ENCODE data around the gene PTPRG.
A peak's percentile ranks its signal among the peaks of the same experiment; 100 is the strongest.
"Not testable (repeated sequence)": the region's sequence is repeated elsewhere in the genome, so short reads cannot be mapped to it uniquely, and the experiment has no call there.

The PTPRG gene

GRCh38 chr3:61758839-61759238 lies 197.5 kb downstream of the PTPRG start:
- Histone ChIP-seq H3K27ac (ENCODE audit: poor library complexity, severe bottlenecking) (no peak overlapping the region), H3K36me3 (ENCODE audit: low read depth) (no peaks in the 10 kb centered on the region), H3K27me3 (ENCODE audit: insufficient read depth, poor library complexity, severe bottlenecking) (no peaks in the 10 kb centered on the region), H3K9me3 (ENCODE audit: severe bottlenecking) (no peaks in the 10 kb centered on the region), H3K4me3 (ENCODE audit: severe bottlenecking) (no peak overlapping the region), H3K4me1 (ENCODE audit: insufficient read depth, poor library complexity, severe bottlenecking) (no peaks in the 10 kb centered on the region)
- TF ChIP-seq, protein P1, sequence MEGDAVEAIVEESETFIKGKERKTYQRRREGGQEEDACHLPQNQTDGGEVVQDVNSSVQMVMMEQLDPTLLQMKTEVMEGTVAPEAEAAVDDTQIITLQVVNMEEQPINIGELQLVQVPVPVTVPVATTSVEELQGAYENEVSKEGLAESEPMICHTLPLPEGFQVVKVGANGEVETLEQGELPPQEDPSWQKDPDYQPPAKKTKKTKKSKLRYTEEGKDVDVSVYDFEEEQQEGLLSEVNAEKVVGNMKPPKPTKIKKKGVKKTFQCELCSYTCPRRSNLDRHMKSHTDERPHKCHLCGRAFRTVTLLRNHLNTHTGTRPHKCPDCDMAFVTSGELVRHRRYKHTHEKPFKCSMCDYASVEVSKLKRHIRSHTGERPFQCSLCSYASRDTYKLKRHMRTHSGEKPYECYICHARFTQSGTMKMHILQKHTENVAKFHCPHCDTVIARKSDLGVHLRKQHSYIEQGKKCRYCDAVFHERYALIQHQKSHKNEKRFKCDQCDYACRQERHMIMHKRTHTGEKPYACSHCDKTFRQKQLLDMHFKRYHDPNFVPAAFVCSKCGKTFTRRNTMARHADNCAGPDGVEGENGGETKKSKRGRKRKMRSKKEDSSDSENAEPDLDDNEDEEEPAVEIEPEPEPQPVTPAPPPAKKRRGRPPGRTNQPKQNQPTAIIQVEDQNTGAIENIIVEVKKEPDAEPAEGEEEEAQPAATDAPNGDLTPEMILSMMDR (IDR thresholded peaks at IDR 0.05; ENCODE audit: poor library complexity, severe bottlenecking): no peak
- DNase-seq (ENCODE audit: low spot score): no peak
- no peak for ATAC-seq (ENCODE audit: low read depth)

DNA sequence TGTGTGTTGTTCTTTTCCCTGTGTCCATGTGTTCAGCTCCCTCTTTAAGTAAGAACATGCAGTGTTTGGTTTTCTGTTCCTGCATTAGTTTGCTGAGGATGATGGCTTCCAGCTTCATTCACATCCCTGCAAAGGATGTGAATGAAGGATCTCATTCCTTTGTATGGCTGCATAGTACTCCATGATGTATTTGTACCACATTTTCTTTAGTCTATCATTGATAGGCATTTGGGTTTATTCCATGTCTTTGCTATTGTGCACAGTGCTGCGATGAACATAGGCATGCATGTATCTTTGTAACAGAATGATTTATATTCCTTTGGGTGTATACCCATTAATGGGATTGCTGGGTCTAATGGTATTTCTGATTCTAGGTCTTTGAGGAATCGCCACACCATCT lies 199.4 kb downstream of the PTPRG start:
- H3K4me1 ChIP-seq (ENCODE audit: insufficient read depth, poor library complexity, severe bottlenecking); H3K36me3 ChIP-seq (ENCODE audit: low read depth); ATAC-seq (ENCODE audit: low read depth); H3K9me3 ChIP-seq (ENCODE audit: severe bottlenecking); DNase-seq (ENCODE audit: low spot score); H3K27me3 ChIP-seq (ENCODE audit: insufficient read depth, poor library complexity, severe bottlenecking); H3K4me3 ChIP-seq (ENCODE audit: severe bottlenecking); H3K27ac ChIP-seq (ENCODE audit: poor library complexity, severe bottlenecking): not testable (repeated sequence)

DNA sequence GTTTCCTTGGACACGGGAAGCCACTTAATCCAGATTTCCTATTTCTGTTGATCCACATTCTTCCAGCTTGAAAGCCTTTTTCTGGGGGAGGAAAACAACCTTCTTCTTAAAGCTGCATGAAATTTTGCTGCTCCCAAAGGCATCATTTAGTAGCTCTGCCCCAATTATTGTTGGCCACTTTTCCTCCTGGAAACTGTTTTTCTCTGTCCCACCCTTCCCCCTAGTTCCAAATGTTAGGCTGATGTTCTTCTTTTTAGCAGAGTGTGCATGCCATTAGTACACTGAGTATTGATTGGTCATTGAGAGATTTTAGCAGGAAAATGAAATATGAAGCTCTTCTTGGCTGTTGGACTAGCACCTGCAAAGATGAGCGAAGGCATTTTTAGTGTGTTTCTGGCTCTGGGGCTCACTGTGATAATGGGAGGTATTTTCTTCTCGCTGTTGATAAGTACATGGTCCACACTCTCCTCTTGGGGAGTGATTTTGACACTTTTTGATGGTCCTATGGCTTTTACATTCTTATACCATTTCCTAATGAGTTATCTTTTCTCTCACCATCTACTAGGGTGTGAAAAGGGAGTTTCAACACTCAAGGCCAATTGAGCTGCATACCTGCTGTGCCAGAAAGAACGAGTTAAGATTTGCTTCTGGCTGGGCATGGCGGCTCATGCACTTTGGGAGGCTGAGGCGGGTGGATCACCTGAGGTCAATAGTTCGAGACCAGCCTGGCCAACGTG lies 200.5 kb downstream of the PTPRG start:
- no peaks in the 10 kb centered on the region for H3K4me1 ChIP-seq (ENCODE audit: insufficient read depth, poor library complexity, severe bottlenecking)
- no peaks in the 10 kb centered on the region for H3K27me3 ChIP-seq (ENCODE audit: insufficient read depth, poor library complexity, severe bottlenecking)
- ATAC-seq (ENCODE audit: low read depth): no peak
- TF ChIP-seq, protein P1 (IDR thresholded peaks at IDR 0.05; ENCODE audit: poor library complexity, severe bottlenecking): no peak
- H3K36me3 ChIP-seq (ENCODE audit: low read depth): no peaks in the 10 kb centered on the region
- H3K4me3 ChIP-seq (ENCODE audit: severe bottlenecking): no peak overlapping the region
- no peaks in the 10 kb centered on the region for H3K9me3 ChIP-seq (ENCODE audit: severe bottlenecking)
- DNase-seq (ENCODE audit: low spot score): no peak
- H3K27ac ChIP-seq (ENCODE audit: poor library complexity, severe bottlenecking): no peak overlapping the region

DNA sequence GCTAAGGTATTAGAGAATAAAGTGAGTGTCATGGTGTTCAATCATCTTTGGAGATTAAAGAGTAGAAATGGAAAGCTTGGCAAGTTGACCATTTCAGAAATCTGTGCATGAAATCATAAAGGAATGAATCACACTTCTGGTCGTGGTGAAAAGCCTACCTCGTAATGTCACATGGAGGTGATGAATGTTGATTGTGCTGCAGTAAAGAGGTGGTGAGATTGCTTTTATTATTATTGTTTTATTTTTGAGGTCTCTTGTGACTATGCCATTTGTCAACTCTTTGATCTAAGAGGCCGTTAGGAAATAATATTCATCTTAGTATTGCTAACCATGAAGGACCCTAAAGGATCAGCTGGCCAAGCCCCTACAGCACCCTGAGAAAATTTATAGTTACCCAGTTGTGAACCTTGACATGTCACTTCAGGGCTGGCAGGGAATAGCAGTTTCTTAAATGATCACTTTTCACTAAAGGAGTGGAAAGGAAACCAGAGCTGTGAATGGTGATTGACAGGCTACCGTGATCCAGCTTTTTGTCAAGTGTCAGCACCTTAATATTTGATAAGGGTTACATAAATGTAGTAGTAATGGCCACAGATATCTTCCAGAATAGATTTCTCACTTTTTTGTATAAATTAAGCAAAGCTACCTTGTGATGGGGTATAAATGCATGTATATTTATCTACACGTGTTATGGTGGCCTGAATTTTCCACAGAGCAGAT lies 203.9 kb downstream of the PTPRG start:
- ATAC-seq (ENCODE audit: low read depth): no peak
- TF ChIP-seq, protein P1 (IDR thresholded peaks at IDR 0.05; ENCODE audit: poor library complexity, severe bottlenecking): no peak
- H3K27ac ChIP-seq (ENCODE audit: poor library complexity, severe bottlenecking): no peak overlapping the region
- H3K4me1 ChIP-seq (ENCODE audit: insufficient read depth, poor library complexity, severe bottlenecking): peaks cover 4% of the 10 kb centered on the region
- no peaks in the 10 kb centered on the region for H3K36me3 ChIP-seq (ENCODE audit: low read depth)
- DNase-seq (ENCODE audit: low spot score): no peak
- no peaks in the 10 kb centered on the region for H3K9me3 ChIP-seq (ENCODE audit: severe bottlenecking)
- H3K27me3 ChIP-seq (ENCODE audit: insufficient read depth, poor library complexity, severe bottlenecking): no peaks in the 10 kb centered on the region
- no peak overlapping the region for H3K4me3 ChIP-seq (ENCODE audit: severe bottlenecking)

DNA sequence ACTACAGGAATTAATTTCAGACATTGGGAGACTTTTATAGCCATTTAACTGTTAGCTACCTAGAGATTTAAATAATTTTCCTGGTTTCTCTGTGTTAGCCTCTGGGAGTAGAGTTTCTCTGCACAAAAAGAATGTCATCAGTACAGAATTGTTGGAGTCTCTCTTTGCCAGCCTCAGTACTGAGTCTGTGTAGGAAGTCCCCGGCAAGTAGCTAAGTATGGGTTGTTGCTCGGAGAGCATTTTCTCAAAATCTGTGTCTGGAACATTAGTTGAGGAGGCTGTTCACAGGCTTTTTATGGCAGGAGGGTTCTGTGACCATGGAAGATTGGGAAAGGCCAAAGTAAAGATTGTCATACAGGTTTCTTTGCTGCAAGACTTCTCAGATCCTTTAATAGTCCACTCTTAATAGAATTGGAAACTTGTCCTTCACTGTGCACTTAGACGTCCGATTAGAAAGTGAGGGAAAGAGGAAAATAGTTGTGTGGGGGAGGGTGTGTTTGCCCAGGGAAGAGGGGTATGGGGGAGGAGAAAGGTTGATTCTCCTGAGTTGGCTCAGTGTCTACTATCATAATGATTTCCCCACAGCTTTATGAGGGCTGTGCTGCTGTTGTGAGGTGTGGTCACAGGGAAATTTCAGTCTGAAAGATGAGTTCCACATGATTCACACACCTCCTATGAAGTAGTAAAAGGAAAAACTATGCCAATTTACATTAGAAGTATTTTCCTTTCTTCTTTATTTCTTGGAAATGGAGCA lies 207.1 kb downstream of the PTPRG start:
- Histone ChIP-seq H3K36me3 (ENCODE audit: low read depth) (no peaks in the 10 kb centered on the region), H3K27me3 (ENCODE audit: insufficient read depth, poor library complexity, severe bottlenecking) (no peaks in the 10 kb centered on the region), H3K27ac (ENCODE audit: poor library complexity, severe bottlenecking) (no peak overlapping the region), H3K4me3 (ENCODE audit: severe bottlenecking) (no peak overlapping the region), H3K9me3 (ENCODE audit: severe bottlenecking) (no peaks in the 10 kb centered on the region), H3K4me1 (ENCODE audit: insufficient read depth, poor library complexity, severe bottlenecking) (peaks cover 4% of the 10 kb centered on the region)
- TF ChIP-seq, protein P1 (IDR thresholded peaks at IDR 0.05; ENCODE audit: poor library complexity, severe bottlenecking): no peak
- ATAC-seq (ENCODE audit: low read depth) (peak; percentile 54; the same call in 2 of the 3 replicates), DNase-seq (ENCODE audit: low spot score) (no peak)

Measured in RWPE2 (cell line).